ENCODE results near the gene NSG1.

- no peak for TF ChIP-seq CTCF (IDR thresholded peaks at IDR 0.05; ENCODE audit: insufficient read depth, low read depth, low read length)
- TF ChIP-seq EZH2 (IDR thresholded peaks at IDR 0.05; ENCODE audit: insufficient read depth, low read length), result no peak
Measured at GRCh38 chr4:4395371-4395770, 8.5 kb downstream of the NSG1 start.

Data from astrocyte (in vitro differentiated cells and primary cell).